HCEC 1CT (cell line): ENCODE data around the gene EFNA2.
"Not testable (repeated sequence)": the region's sequence is repeated elsewhere in the genome, so short reads cannot be mapped to it uniquely, and the experiment has no call there.

Source experiments
- DNase-seq: peaks from one replicate; pipeline ENCODE4 v3.0.0-alpha.2; 2017

The EFNA2 gene

DNA sequence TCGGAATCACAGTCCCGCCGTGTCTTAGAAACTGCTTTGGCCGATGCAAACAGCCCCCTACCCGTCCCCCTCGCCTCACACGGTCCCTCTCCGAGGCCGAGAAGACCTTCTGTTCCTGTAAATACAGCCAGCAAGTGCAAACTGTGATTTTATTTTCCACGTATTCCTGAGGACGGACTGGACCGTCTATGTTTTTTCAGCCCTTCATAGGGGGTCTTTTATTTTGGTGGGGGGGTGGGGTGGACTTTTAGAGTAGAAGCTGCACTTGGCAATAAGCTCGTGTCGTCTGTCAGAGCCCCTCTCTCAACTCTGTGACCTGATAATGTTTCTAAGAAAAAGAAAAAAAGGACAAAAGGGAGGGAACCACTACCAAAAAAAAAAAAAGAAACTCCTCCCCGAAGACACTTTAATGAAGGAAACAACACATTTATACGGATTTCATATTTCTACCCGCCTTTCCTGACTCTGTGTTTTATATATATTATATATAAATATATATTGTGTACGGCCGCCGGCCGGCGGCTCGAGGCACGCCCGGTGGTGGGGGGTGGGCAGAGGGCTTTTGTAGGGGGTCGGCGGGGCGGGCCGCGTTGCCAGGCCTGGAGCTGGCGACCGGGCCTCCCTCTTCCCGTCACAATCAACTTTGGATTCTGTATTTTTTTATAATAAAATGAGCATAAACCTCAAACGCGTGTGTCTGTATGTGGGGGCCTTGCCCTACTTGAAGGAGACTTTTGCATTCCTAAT, 15.2 kb downstream of the EFNA2 start:
- no peak for DNase-seq

DNA sequence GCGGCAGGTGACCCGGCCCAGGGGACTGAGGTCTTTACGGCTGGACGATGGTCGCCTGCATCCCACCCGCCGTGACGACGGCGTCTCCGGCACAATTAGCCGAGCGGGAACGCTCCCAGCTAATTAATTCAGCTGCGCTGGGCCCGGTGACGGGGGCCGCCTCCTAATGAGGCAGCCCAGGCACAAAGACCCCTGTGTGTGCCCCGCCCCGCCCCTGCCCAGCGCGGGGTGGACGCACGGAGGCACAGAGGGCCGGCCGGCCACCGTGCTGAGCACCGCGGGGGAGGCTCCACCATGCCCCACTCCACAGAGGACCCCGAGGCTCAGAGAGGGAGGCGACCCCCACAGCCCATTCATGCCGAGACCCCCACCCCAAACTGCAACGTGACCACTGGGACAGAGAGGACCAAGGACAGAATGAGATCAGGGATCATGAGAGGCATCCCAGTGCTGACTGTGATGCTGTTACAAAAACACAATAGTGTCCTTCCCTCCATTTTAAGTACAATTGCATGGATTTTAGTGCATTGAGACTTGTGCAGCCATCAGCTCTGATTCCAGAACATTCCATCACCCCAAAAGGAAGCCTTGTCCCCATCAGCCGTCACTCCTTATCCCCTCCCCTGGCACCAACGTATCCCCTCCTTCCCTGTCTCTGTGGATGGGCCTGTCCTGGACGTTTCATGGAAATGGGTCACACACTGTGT, 17.0 kb downstream of the EFNA2 start:
- no peak for DNase-seq

DNA sequence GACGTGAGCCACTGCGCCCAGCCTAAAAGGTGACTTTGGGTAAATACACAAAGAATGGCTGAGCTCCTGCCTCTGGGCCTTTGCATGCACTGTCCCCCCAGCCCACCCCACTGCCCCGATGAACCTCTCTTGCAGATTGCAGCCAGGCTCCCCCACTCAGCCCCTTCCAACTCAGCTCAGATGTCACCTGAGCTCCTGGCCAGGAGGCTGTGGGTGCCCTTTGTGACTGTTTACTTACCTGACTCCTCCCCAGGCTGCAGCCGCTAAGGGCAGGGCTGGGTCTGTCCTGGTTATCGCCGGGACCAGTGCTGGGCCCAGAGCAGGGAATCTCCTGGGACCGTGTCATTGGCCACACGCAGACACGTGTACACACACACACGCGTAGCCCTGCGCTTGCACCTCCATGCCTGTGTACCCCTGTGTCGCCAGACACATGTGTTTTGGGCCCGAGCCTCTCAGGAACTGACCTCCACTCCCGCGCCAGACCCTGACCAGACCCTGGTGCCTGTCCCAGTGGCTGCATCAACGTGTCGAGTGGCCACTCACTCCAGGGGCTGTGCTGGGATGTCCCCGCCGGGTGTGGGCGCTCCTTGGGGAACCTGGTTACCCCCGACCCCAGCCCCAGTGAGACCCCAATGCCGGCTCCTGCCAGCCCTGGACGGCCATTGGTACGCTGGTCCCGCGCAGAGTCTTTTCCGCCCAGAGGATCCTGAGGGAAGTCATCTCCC, 18.7 kb downstream of the EFNA2 start:
- no peak for DNase-seq

- DNase-seq, result not testable (repeated sequence)
These were observed 19.7 kb downstream of the EFNA2 start for GRCh38 chr19:1305354-1305753.

- DNase-seq, result no peak
These were observed 21.6 kb downstream of the EFNA2 start for GRCh38 chr19:1307320-1307719.

- no peak for DNase-seq
These were observed 22.2 kb downstream of the EFNA2 start for GRCh38 chr19:1307755-1308303.

- no peak for DNase-seq
These were observed 23.0 kb downstream of the EFNA2 start for GRCh38 chr19:1308718-1309117.

DNA sequence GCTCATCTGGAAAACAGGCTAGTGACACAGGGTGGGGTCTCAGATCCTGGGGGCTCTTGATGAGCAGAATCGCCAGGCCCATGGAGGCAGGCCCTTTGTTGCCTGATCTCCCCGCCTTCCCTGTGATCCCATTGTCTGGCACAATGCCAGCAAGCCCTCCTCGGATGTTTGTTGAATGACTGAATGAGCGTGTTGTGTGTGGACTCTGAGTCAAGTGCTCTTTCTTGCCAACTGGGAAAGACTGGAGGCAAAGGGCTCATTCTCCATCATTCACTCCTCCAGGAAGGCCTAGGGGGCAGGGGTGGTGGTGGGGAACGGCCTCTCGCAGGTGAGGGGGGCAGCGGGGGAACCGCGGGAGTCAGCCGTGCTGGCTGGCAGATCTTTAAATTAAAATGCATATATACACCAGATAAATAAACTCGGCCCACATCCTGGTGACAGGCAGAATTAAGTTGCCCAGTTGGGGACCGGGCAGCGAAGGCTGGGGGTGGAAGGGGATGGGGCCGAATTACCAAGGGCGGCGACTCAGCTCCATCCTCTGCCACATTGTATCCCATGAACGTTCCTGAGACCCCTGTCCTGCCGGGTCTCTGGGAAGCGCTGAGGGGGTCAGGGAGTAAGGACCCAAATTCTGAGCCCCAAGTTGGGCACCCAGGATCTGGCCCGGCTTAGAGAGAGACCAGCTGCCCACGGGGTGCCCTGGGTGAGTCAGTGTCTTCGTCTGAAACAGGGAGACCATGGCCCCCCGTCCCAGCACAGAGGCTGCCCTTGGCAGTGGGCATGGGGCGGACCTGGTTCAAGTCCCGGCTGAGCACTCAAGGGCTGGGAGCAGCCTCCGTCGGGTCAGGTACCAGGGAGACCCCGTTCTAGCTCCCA, 24.5 kb downstream of the EFNA2 start:
- no peak for DNase-seq

- no peak for DNase-seq
These were observed 25.1 kb downstream of the EFNA2 start for GRCh38 chr19:1310853-1311180.

GRCh38 chr19:1311543-1312091, 25.9 kb downstream of the EFNA2 start:
- no peak for DNase-seq

DNA sequence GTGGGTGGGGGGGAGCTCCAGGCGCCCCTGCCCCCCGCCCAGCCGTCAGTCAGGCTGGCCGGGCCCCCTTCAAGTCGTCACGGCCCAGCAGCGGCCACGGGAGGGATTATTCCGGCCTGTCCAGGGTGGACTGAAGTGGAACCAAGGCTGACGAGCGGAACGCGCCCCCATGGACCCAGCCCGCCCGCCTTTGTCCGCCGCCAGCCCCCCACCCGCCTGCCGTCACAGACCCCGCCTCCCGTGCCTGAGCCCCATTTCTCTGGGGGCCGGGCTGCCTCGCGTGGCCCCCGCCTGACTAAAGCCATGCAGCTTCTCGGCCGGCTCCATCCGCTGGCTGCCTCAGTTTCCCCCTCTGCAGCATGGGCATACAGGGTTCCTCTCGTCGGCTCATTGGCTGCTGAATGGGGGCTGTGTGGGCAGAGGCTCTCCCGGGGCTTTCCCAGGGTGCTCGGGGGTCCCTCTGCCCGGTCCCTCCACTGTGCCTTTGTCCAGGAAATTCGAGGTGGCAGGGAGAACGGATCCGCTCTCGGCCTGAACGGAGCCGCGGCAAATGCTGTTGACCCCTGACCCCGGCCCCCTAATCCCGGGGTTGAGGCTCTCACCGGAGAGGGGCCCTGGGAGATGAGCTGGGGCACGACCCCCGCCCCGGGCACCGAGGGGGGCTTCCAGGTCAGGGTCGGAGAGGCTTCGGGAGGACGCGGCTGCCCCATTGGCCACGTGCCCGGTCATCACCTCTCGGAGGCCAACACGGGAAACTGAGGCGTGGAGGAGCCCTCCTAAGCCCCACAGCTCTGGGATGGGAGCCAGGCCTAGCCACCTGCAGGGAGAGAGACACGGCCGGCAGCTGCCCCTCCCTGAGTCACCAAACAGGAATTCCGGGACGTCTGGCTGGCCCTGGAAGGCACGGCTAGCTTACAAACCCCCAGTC, 27.4 kb downstream of the EFNA2 start:
- DNase-seq, result peak; percentile 57

- DNase-seq, result no peak
These were observed 28.3 kb downstream of the EFNA2 start for GRCh38 chr19:1313695-1314613.

DNA sequence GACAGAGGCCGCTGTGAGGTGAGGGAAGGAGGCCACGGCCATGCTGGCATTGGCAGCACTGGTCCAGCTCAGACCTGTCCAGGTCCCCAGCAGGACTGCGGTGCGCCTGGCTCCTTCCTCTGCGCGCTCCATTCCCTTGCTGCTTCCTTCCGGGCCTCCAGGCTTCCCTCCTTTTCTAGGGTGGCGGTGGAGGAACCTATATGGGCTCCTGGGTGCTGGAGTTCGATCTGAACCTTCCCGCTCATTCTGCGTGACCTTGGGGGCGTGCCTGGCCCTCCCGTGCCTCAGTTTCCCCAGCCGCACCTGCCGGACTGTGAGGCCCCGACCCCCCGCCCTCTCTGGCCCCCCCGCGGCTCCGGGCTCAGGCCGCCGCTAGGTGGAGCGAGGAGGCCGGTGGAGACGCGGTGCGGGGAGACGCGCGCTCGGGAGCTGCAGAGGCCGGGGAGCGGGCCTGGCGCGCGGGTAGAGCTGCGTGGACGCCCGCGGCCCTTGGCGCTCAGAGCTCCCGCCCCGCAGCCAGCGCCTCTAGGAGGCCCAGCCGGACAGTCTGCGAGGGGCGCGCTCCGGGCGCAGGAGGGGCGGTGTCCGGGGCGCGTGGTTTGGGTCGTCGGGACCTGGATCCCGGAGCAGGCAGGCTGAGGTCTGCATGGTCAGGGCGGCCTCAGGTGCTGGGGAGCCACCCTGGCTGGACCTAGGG, 29.9 kb downstream of the EFNA2 start:
- peak; percentile 30 for DNase-seq

DNA sequence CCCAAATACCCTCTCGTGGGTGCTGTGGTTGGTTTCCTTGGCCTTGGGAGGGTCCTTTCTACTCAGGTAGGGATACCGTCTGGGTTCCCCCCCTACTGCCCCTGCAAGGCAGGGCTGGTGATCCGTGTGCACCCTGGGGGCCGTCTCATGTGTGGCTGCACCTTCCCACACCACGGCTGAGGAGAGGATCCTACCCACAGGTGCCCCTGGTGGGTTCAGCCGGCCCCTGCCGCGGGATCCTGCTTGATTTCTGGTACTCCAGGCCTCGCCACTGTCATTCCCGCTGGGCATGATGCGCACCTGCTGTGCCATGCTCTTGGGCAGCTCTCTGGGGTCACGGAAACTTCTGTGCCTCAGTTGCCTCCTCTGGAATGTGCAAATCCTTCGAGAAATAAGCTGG, 30.8 kb downstream of the EFNA2 start:
- DNase-seq, result no peak

- no peak for DNase-seq
These were observed 31.8 kb downstream of the EFNA2 start for GRCh38 chr19:1317274-1318003.

GRCh38 chr19:1318678-1319471, 33.2 kb downstream of the EFNA2 start:
- no peak for DNase-seq

- DNase-seq, result not testable (repeated sequence)
These were observed 34.6 kb downstream of the EFNA2 start for GRCh38 chr19:1320282-1320650.

DNA sequence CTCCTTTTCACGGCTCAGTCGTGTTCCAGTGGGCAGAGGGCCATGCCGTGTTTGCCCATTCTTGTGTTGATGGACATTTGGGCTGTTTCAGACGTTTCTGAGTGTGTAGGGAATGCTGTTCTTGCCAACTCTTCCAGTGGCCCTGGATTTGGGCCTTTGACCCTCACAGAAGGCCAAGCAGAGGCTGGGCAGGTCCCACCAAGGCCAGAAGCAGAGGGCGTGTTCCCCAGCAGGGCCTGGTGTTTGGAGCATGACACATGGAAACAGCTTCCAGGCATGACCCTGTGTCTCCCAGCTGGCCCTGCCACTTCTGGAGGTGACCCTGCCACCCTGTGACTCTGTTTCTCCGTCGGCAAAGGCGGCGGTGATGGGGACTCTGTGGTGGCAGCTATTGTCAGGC, 35.9 kb downstream of the EFNA2 start:
- no peak for DNase-seq
